Keratinocyte (primary cell): ENCODE results near the gene SNRNP35. TPM values are rescaled to one million over a fixed set of nuclear protein-coding genes. Genes with fewer than 3 reads are reported as not detected.

ENCODE experiments used
- DNase-seq: peaks from one replicate; pipeline ENCODE4 v3.0.0-alpha.2; 2011; ENCODE audit warnings: low read depth, missing footprints, low spot score
- FAIRE-seq: peaks from 2 replicates; lab custom pipeline; 2011; peaks lifted over from hg19 to GRCh38; lab: Jason Lieb, UNC
- H2AFZ ChIP-seq: 2 replicates; pipeline ENCODE4 v1.6.0; 2012; ENCODE audit warnings: low read length, control low read depth, inconsistent platforms; ENCODE audit not compliant: control insufficient read depth
- H3K27ac ChIP-seq: 2 replicates; pipeline ENCODE4 v1.5.1; 2011; ENCODE audit warnings: low read length; ENCODE audit not compliant: control insufficient read depth, insufficient read depth
- H3K27me3 ChIP-seq: 3 replicates; pipeline ENCODE4 v1.6.0; 2011; ENCODE audit warnings: low read length; ENCODE audit not compliant: control insufficient read depth, insufficient read depth; ENCODE audit errors: extremely low read depth
- H3K36me3 ChIP-seq, 2 experiments: 2 replicates in 1 of 2; 3 replicates in 1 of 2; pipeline ENCODE4 v1.5.1; 2011; ENCODE audit warnings: low read length in 2 of 2, mild to moderate bottlenecking in 1 of 2; ENCODE audit not compliant: control insufficient read depth in 2 of 2, insufficient read depth in 2 of 2; ENCODE audit errors: extremely low read depth in 1 of 2
- H3K4me1 ChIP-seq: 3 replicates; pipeline ENCODE4 v1.5.1; 2011; ENCODE audit warnings: low read length; ENCODE audit not compliant: control insufficient read depth, insufficient read depth; ENCODE audit errors: extremely low read depth
- H3K4me2 ChIP-seq: 3 replicates; pipeline ENCODE4 v1.6.0; 2011; ENCODE audit warnings: low read depth, low read length; ENCODE audit not compliant: control insufficient read depth, insufficient read depth; ENCODE audit errors: extremely low read depth
- H3K4me3 ChIP-seq, 3 experiments: fragments of 200-600 bp in 1 of 3; sonication (generic) in 1 of 3; 2 replicates in 2 of 3; 3 replicates in 1 of 3; pipeline ENCODE4 v1.5.1; 2011 to 2016; ENCODE audit warnings: low read length in 3 of 3, mild to moderate bottlenecking in 3 of 3, control low read depth in 2 of 3, inconsistent platforms in 1 of 3, low read depth in 1 of 3, mixed read lengths in 1 of 3, mixed run types in 1 of 3, moderate library complexity in 1 of 3; ENCODE audit not compliant: control insufficient read depth in 2 of 3, insufficient read depth in 2 of 3; ENCODE audit errors: extremely low read depth in 1 of 3
- H3K79me2 ChIP-seq: 2 replicates; pipeline ENCODE4 v1.6.0; 2012; ENCODE audit warnings: low read length; ENCODE audit not compliant: control insufficient read depth, insufficient read depth
- H3K9ac ChIP-seq: 3 replicates; pipeline ENCODE4 v1.6.0; 2011; ENCODE audit warnings: low read length; ENCODE audit not compliant: control insufficient read depth, insufficient read depth; ENCODE audit errors: extremely low read depth
- H3K9me1 ChIP-seq: 3 replicates; pipeline ENCODE4 v1.6.0; 2011; ENCODE audit warnings: low read length; ENCODE audit not compliant: control insufficient read depth, insufficient read depth; ENCODE audit errors: extremely low read depth
- H3K9me3 ChIP-seq: 2 replicates; pipeline ENCODE4 v1.5.1; 2012; ENCODE audit warnings: low read depth, low read length; ENCODE audit not compliant: control insufficient read depth
- H4K20me1 ChIP-seq: 3 replicates; pipeline ENCODE4 v1.6.0; 2011; ENCODE audit warnings: low read length; ENCODE audit not compliant: control insufficient read depth, insufficient read depth; ENCODE audit errors: extremely low read depth
- EZH2 ChIP-seq: IDR thresholded peaks from one replicate; pipeline ENCODE4 v1.6.1; 2012; ENCODE audit warnings: inconsistent platforms, mild to moderate bottlenecking, low read length, moderate library complexity
- dilution Hi-C: fragments of 300-500 bp; cut with MboI; formaldehyde crosslinking; loops from one replicate; pipeline ENCODE4 v1.7.0; 2020; ENCODE audit warnings: low sequenced_read_pairs; ENCODE audit not compliant: extremely low pct_ligation_motif_present
- polyA plus RNA-seq, 5 experiments: library from polyadenylated mRNA; depleted of rRNA in 3 of 5; stranded (reverse) in 3 of 5; stranded (forward) in 1 of 5; unstranded in 1 of 5; fragments of >200 nt; gene quantifications; 1 replicate in 1 of 5; 2 replicates in 3 of 5; 3 replicates in 1 of 5; pipeline versions ENCODE4 v1.2.1 to v1.2.3, GENCODE V29; 2011 to 2012; ENCODE audit warnings: missing spikeins in 2 of 5, low read depth in 1 of 5, low replicate concordance in 1 of 5
- TF ChIP-seq, protein P1 (sequence below), 3 experiments: IDR thresholded peaks in 1 of 3; conservative IDR thresholded peaks in 1 of 3; optimal IDR thresholded peaks in 1 of 3; 2 replicates in 2 of 3; 3 replicates in 1 of 3; pipeline versions ENCODE3 to v1.5.1; 2011; ENCODE audit warnings: low read length in 3 of 3, mild to moderate bottlenecking in 3 of 3, moderate library complexity in 2 of 3, control low read depth in 1 of 3, inconsistent platforms in 1 of 3; ENCODE audit not compliant: insufficient read depth in 2 of 3; ENCODE audit errors: extremely low read depth in 1 of 3

Gene SNRNP35
- polyA plus RNA-seq, 1 donor (not counting 4 experiments of a cell fraction or from before 2014, with no cell fraction given): 15.2 TPM

DNA sequence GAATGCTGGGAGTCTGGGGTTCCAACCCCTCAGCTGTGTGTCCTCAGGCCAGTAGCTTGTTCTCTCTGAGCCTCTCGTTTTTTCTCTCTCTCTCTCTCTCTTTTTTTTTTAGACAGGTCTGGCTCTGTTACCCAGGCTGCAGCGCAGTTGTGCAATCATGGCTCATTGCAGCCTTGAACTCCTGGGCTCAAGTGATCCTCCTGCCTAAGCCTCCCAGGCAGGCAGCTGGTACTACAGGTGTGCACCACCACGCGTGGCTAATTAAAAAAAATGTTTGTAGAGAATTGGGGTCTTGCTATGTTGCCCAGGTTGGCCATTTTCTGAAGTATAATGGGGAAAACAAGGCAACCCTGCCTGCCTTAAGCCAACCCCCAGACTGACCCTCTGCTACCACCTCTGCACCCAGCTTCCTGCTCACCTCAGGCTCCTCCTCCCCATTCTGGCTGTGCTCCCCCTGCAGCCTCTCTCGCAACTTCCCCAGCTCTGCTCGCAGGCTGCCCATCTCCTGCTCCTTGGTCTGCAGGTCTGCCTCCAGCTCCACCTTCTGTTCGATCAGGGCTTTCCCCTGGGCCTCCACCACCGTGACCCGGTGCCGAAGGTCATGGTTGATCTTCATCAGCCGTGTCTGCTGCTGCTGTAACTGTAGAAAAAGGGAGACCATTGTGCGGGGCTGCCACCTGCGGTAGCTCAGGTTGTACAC lies 40.3 kb downstream of the SNRNP35 start:
- FAIRE-seq: no peak
- no peak for DNase-seq
- H3K36me3 ChIP-seq: peaks cover 5 to 16% of the 10 kb centered on the region in 2 experiments

DNA sequence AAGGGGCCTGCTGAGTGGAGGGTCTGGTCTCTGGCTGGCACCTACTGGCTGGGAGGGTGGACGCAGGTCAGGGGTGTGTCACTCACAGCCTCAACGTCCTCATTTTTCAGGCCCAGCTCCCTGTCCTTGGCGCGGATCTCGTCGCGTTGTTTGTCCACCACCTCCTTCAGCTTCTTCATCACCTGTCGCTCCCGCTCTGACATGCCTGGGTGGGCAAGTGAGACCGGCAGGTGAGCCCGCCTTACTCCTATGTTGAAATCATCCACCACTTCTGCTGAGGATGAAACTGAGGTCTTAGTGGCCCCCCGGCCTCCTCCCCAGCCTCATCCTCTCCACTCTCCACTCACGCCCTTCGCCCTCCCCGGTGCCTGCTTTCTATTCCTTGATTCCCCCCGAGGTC lies 41.4 kb downstream of the SNRNP35 start:
- FAIRE-seq (no peak), DNase-seq (no peak)
- Histone ChIP-seq H3K9me3 (no peaks in the 10 kb centered on the region), H3K9ac (no peak overlapping the region), H3K27ac (no peak overlapping the region), H3K27me3 (no peaks in the 10 kb centered on the region), H3K79me2 (no peaks in the 10 kb centered on the region), H3K36me3 (peaks cover 5 to 16% of the 10 kb centered on the region in 2 experiments), H3K4me1 (no peaks in the 10 kb centered on the region), H3K9me1 (no peaks in the 10 kb centered on the region), H3K4me3 (no peak overlapping the region), H2AFZ (no peak overlapping the region), H4K20me1 (no peaks in the 10 kb centered on the region), H3K4me2 (no peak overlapping the region)
- no peak for TF ChIP-seq EZH2
- TF ChIP-seq, protein P1, sequence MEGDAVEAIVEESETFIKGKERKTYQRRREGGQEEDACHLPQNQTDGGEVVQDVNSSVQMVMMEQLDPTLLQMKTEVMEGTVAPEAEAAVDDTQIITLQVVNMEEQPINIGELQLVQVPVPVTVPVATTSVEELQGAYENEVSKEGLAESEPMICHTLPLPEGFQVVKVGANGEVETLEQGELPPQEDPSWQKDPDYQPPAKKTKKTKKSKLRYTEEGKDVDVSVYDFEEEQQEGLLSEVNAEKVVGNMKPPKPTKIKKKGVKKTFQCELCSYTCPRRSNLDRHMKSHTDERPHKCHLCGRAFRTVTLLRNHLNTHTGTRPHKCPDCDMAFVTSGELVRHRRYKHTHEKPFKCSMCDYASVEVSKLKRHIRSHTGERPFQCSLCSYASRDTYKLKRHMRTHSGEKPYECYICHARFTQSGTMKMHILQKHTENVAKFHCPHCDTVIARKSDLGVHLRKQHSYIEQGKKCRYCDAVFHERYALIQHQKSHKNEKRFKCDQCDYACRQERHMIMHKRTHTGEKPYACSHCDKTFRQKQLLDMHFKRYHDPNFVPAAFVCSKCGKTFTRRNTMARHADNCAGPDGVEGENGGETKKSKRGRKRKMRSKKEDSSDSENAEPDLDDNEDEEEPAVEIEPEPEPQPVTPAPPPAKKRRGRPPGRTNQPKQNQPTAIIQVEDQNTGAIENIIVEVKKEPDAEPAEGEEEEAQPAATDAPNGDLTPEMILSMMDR (optimal IDR thresholded peaks at IDR 0.05 in 1 of 3, IDR thresholded peaks at IDR 0.05 in 1 of 3, conservative IDR thresholded peaks at IDR 0.05 in 1 of 3; ENCODE audit: extremely low read depth in 1 of 3, insufficient read depth in 2 of 3, low read length in 3 of 3): no peak
- dilution Hi-C loops: no loop called here

More for the DNA sequence above, 40.3 kb downstream of the SNRNP35 start:
- Histone ChIP-seq H3K4me2 (no peak overlapping the region), H3K27me3 (no peaks in the 10 kb centered on the region), H3K9ac (no peak overlapping the region), H3K4me3 (no peak overlapping the region), H2AFZ (no peak overlapping the region), H3K27ac (no peak overlapping the region), H3K4me1 (no peaks in the 10 kb centered on the region), H3K9me3 (no peaks in the 10 kb centered on the region), H3K9me1 (no peaks in the 10 kb centered on the region), H4K20me1 (no peaks in the 10 kb centered on the region), H3K79me2 (no peaks in the 10 kb centered on the region)
- TF ChIP-seq, protein P1 (optimal IDR thresholded peaks at IDR 0.05 in 1 of 3, IDR thresholded peaks at IDR 0.05 in 1 of 3, conservative IDR thresholded peaks at IDR 0.05 in 1 of 3; ENCODE audit: extremely low read depth in 1 of 3, insufficient read depth in 2 of 3, low read length in 3 of 3): no peak
- TF ChIP-seq EZH2: no peak
- dilution Hi-C loops: no loop called here
